A673 (cell line): ENCODE results near the gene PREX1. TPM values are rescaled to one million over a fixed set of nuclear protein-coding genes. Genes with fewer than 3 reads are reported as not detected.
A peak's percentile ranks its signal among the peaks of the same experiment; 100 is the strongest.

ENCODE experiments used
- BruUV-seq: library from RNA; stranded (reverse); fragments of 400-500 nt; replicated peaks from 2 replicates; lab custom pipeline; 2021; lab: Mats Ljungman, UMichigan
- CTCF ChIA-PET: fragments of 300-600 bp; sonication (Branson Sonifier 250); formaldehyde crosslinking; loops from one replicate; lab custom pipeline; 2022; ENCODE audit warnings: antibody characterized with exemption; lab: Charles Lee
- POLR2A ChIA-PET: fragments of 300-600 bp; sonication (Branson Sonifier 250); formaldehyde crosslinking; loops from one replicate; lab custom pipeline; 2022; ENCODE audit warnings: antibody characterized with exemption; ENCODE audit not compliant: low non-redundant PET; lab: Charles Lee
- DNase-seq: peaks from one replicate; pipeline ENCODE4 v3.0.0-alpha.2; 2015; ENCODE audit warnings: low spot score
- H3K27ac ChIP-seq: fragments of 200-600 bp; sonication (generic); 2 replicates; pipeline ENCODE4 v1.5.1; 2016; ENCODE audit warnings: mixed run types, low read depth, mild to moderate bottlenecking, mixed read lengths, antibody characterized with exemption, low read length; ENCODE audit not compliant: poor library complexity, severe bottlenecking
- H3K27me3 ChIP-seq: fragments of 200-600 bp; sonication (generic); replicated peaks from 2 replicates; pipeline ENCODE4 v1.6.1; 2017; ENCODE audit warnings: mixed run types, low read depth, mild to moderate bottlenecking, mixed read lengths, antibody characterized with exemption, low read length; ENCODE audit not compliant: insufficient read depth, poor library complexity
- H3K36me3 ChIP-seq: fragments of 200-600 bp; sonication (generic); 2 replicates; pipeline ENCODE4 v1.6.1; 2016; ENCODE audit warnings: mixed run types, mild to moderate bottlenecking, mixed read lengths, antibody characterized with exemption, low read length; ENCODE audit not compliant: insufficient read depth, poor library complexity, severe bottlenecking
- H3K4me1 ChIP-seq: fragments of 200-600 bp; sonication (generic); 2 replicates; pipeline ENCODE4 v1.6.1; 2017; ENCODE audit warnings: mixed run types, mild to moderate bottlenecking, mixed read lengths, antibody characterized with exemption, low read length; ENCODE audit not compliant: insufficient read depth, poor library complexity, severe bottlenecking
- H3K4me3 ChIP-seq: fragments of 200-600 bp; sonication (generic); 2 replicates; pipeline ENCODE4 v1.5.1; 2016; ENCODE audit warnings: low read depth, mixed run types, mild to moderate bottlenecking, mixed read lengths, low read length; ENCODE audit not compliant: poor library complexity, severe bottlenecking
- H3K9me3 ChIP-seq: fragments of 200-600 bp; sonication (generic); 2 replicates; pipeline ENCODE4 v1.6.1; 2016; ENCODE audit warnings: mixed run types, low read depth, mild to moderate bottlenecking, mixed read lengths, antibody characterized with exemption, low read length; ENCODE audit not compliant: poor library complexity, severe bottlenecking
- EZH2 ChIP-seq: fragments of 200-600 bp; sonication (generic); IDR thresholded peaks from 2 replicates; pipeline ENCODE4 v1.6.1; 2017; ENCODE audit warnings: borderline replicate concordance, low read depth, mild to moderate bottlenecking, mixed read lengths, antibody characterized with exemption, low read length; ENCODE audit not compliant: poor library complexity, severe bottlenecking
- intact Hi-C: fragments of 100-400 bp; cut with micrococcal nuclease; formaldehyde crosslinking; loops from one replicate; pipeline ENCODE4 v1.10.0; 2022; ENCODE audit not compliant: unreplicated experiment
- total RNA-seq: library from RNA; stranded (reverse); gene quantifications from 2 replicates; pipeline ENCODE4 v1.2.3, GENCODE V29; 2021
- TF ChIP-seq, protein P1 (sequence below): fragments of 300-800, 200-600 bp; sonication (generic); conservative IDR thresholded peaks from 2 replicates; pipeline ENCODE4 v1.5.1; 2017; ENCODE audit warnings: low read depth, mild to moderate bottlenecking, antibody characterized with exemption, low read length, moderate library complexity, mixed read lengths

The PREX1 gene
- total RNA-seq, 1 experiment from 2014 or later = 145 TPM

DNA sequence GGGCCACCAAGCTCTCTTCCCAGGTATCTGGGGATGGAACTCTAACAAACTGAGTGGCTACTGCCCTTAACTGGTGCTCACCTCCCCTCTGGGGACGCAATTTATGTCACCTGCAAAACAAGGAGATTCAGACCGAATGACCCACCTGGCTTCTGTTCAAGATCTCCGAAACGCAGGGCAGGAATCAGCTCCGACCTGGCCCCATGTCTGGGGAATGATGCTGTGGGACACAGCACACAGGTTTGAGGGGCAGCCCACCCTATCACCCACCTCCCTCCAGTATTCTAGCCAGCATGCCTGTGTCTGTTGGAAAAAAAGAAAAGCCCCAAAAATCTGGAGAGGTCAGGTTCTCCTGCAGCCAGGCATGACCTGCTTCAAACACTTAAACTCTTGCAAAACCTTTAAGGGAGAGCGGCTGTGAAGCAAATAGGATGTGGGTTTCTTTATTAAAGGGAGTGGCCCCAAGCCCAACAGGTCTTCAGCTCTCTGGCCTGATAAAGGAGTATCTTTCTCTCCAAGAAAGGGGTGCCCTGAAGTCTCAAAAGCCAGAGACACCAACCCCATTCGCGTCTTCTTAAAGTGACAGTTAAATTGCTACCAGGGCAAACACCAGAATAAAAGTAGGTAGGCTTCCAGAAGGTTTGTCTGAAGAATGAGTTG is 6.4 kb downstream of the PREX1 start:
- ChIA-PET CTCF (no interaction called here), POLR2A (no interaction called here)
- intact Hi-C loops = loop anchor here (10.0 kb wide), 1 partner anchor 167 kb away; no protein-coding TSS in a partner anchor
- BruUV-seq = no TSS peak
- Histone ChIP-seq H3K27me3 (no peaks in the 10 kb centered on the region), H3K9me3 (no peaks in the 10 kb centered on the region), H3K36me3 (peaks cover 79% of the 10 kb centered on the region), H3K27ac (peak overlapping the region; percentile 26), H3K4me1 (peaks cover 65% of the 10 kb centered on the region), H3K4me3 (no peak overlapping the region)
- TF ChIP-seq, protein P1, sequence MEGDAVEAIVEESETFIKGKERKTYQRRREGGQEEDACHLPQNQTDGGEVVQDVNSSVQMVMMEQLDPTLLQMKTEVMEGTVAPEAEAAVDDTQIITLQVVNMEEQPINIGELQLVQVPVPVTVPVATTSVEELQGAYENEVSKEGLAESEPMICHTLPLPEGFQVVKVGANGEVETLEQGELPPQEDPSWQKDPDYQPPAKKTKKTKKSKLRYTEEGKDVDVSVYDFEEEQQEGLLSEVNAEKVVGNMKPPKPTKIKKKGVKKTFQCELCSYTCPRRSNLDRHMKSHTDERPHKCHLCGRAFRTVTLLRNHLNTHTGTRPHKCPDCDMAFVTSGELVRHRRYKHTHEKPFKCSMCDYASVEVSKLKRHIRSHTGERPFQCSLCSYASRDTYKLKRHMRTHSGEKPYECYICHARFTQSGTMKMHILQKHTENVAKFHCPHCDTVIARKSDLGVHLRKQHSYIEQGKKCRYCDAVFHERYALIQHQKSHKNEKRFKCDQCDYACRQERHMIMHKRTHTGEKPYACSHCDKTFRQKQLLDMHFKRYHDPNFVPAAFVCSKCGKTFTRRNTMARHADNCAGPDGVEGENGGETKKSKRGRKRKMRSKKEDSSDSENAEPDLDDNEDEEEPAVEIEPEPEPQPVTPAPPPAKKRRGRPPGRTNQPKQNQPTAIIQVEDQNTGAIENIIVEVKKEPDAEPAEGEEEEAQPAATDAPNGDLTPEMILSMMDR = no peak
- TF ChIP-seq EZH2 = no peak
- no peak for DNase-seq

DNA sequence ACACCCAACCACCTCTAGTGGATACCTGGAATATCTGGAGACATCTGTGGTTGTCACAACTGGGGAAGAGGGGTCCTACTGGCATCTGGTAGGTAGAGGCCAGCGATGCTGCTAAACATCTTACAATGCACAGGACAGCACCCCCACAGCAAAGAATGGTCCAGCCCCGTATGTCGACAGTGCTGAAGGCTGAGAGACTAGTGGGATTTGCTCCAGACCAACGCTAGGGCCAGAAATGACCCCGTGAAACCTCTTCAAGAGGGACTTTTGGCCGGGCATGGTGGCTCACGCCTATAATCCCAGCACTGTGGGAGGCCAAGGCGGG is 7.2 kb downstream of the PREX1 start:
- Histone ChIP-seq H3K4me1 (peaks cover 72% of the 10 kb centered on the region), H3K4me3 (no peak overlapping the region), H3K36me3 (peaks cover 79% of the 10 kb centered on the region), H3K27ac (peak overlapping the region; percentile 46), H3K9me3 (no peaks in the 10 kb centered on the region), H3K27me3 (no peaks in the 10 kb centered on the region)
- no peak for DNase-seq
- TF ChIP-seq, protein P1 = no peak
- no peak for TF ChIP-seq EZH2
- POLR2A ChIA-PET = no interaction called here
- CTCF ChIA-PET = no interaction called here
- no TSS peak for BruUV-seq
- intact Hi-C loops = loop anchor here (10.0 kb wide), 1 partner anchor 166 kb away; no protein-coding TSS in a partner anchor

DNA sequence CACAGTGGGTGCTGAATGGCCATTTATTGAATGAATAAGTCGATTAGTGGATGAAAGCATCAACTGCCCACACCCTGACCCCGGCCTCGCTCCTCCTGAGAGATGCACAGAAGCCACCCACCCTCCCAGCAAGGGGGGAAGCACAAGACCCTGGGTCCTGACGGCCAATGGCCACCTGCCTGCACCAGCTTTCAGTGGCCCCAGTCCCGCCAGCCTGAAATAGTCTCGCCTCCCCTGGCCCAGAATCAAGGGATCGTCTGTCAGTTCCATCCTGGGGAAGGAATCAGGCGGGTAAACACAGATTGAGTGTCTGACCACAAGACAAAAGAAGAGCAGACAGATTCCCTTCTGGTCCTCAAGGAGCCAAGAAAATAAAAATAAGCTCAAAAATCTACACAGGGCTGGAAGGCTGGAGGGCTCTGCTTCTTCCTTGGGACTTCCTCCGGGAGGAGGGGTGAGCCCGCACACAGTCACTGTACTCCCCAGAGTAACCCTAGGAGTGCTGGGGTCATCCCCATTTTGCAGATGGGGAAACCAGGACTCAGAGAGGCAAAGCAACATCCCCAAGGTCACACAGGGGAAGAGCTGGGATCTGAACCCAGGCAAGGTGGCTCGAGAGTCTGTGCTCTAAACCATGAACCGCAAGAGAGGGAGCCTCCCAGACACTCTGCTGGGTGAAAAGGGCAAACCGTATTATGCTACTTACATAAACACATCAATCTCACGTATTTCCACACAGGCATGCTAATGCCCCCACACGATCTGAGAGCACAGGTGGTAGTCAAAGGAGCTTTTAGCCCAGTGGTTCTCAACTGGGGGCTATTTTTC is 7.8 kb downstream of the PREX1 start:
- TF ChIP-seq, protein P1 = no peak
- TF ChIP-seq EZH2 = no peak
- DNase-seq = no peak
- no TSS peak for BruUV-seq
- no peaks in the 10 kb centered on the region for H3K27me3 ChIP-seq
- intact Hi-C loops = loop anchor here (10.0 kb wide), 1 partner anchor 165 kb away; no protein-coding TSS in a partner anchor
- H3K4me1 ChIP-seq = peaks cover 78% of the 10 kb centered on the region
- H3K4me3 ChIP-seq = no peak overlapping the region
- ChIA-PET CTCF (no interaction called here), POLR2A (no interaction called here)
- peak overlapping the region; percentile 46 for H3K27ac ChIP-seq
- H3K9me3 ChIP-seq = no peaks in the 10 kb centered on the region
- peaks cover 77% of the 10 kb centered on the region for H3K36me3 ChIP-seq
